ENCODE measurements around the gene IQGAP2.
"Not testable (repeated sequence)": the region's sequence is repeated elsewhere in the genome, so short reads cannot be mapped to it uniquely, and the experiment has no call there.

The IQGAP2 gene

DNA sequence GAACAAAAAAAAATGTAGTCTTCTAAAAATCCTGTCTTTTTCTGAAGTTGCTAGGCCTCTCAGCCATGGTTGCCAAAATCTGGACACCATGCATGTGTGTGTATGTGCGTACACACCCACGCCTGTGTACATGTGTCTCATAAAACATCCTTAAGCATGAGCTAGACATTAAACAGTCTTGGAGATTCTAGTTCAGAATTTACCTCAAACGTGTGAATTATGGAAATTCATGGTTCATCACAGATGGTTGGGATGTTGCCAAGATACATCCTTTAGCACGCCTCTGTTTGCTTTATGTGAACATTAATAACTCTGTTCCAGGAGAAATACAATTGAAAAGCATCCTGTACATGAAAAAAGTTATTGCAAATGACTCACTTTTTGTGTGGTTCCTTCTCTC, 167.1 kb downstream of the IQGAP2 start:
- DNase-seq (ENCODE audit: low read depth), result no peak

DNA sequence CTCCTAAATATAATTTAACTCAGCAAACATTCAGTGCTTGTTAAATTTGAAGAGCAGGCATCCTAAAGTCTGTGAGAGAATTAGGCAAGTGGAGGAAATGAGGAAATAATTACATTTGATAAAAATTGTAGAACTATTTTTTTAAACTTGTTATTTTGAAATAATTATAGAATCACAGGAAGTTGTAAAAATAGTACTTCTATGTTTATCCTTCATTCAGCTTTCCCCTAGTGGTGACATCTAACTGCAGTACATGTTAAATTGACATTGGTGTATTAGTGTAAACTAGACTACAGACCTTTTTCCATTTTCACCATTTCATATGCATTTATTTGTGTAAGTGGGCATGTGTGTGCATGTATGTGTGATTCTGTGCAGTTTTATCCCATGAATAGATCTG, 168.5 kb downstream of the IQGAP2 start:
- DNase-seq (ENCODE audit: low read depth), result no peak

DNA sequence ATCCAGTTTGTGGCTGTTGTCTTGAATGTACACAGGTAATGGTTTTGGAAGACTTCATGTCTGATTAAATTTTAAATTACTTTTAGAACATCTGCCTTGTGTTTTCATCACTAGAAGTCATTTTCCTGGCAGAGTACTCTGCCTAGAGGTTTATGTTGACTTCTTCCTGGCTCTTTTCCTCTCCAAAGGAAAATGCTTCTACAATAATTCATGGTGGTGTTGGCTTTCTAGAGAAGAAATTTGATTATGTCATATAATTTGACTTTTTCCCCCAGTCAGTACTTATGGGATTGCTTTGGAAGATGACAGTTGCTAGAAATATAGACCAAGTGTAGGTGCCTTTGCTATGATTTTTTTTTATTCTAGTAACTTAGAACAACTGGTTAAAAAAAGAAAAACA, 173.4 kb downstream of the IQGAP2 start:
- no peak for DNase-seq (ENCODE audit: low read depth)

DNA sequence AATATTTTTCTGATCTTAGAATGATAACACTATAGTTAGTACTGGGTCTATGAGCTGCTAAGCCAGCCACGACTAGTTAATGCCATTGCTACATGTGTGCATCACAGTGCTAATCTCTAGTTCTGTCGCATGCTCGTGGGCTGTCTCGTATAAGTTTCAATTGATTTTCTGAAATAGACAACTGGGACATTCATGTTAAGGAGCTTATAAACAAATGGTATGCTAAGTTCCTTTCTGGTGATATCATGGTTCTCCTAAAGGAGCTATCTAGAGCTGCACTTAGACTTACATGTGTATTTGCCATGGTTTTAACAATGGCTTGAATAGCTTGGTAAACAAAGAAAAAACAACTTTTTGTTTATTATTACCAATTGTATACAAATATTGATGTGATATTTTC, 173.9 kb downstream of the IQGAP2 start:
- no peak for DNase-seq (ENCODE audit: low read depth)

DNA sequence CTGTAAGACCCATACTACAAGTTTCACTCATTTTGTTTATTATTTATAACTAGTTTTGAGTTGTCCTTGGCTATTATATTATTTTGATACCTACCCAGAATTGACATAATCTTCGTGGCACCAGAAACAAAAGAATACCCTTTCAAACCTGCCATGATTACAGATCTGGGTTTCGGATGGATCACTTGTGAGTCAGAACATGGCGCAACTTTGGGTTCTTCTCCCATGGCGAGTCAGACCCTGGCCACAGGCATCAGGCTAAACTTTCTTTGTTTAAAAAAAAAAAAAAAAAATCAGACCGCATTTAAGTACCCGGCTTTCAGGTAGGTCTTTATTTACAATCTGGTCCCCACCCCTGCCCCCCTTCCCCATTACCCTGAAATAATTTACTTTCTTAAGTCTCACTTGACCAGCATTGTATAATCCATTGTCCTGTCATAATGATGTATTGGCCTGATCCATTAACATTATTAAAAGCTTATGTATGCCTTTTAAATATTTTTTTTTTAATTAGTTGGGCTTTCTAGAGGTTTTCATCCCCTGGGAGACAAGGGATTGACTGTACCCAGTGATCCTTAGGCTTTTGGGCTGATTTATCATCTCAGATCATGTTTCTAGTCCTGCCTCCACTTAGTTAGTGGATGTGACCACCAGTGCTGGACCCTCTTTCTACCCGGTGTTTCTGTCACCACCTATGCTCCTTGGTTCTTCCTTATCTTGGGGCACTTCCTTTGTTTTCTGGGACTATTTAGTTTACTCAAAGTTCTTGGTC, 176.3 kb downstream of the IQGAP2 start:
- no peak for DNase-seq (ENCODE audit: low read depth)

DNA sequence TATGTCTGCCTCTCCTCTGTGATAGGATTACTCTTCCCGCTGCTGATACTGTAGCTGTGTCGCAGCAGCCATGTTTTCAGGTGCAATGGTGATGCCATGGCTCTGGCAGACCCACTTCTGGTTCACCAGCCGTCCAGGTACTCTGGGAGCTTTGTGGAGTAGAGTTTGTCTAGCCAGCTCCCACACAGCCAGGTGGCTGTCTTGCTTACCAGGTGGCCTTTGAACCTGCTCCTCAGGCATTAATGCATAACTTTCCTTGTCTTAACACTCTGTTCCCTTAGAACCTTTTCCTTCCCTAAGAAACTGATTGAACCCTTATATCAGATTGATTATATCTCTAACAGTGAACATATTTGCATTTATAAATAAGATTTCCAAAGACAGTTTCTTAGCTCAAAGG, 177.9 kb downstream of the IQGAP2 start:
- DNase-seq (ENCODE audit: low read depth), result no peak

DNA sequence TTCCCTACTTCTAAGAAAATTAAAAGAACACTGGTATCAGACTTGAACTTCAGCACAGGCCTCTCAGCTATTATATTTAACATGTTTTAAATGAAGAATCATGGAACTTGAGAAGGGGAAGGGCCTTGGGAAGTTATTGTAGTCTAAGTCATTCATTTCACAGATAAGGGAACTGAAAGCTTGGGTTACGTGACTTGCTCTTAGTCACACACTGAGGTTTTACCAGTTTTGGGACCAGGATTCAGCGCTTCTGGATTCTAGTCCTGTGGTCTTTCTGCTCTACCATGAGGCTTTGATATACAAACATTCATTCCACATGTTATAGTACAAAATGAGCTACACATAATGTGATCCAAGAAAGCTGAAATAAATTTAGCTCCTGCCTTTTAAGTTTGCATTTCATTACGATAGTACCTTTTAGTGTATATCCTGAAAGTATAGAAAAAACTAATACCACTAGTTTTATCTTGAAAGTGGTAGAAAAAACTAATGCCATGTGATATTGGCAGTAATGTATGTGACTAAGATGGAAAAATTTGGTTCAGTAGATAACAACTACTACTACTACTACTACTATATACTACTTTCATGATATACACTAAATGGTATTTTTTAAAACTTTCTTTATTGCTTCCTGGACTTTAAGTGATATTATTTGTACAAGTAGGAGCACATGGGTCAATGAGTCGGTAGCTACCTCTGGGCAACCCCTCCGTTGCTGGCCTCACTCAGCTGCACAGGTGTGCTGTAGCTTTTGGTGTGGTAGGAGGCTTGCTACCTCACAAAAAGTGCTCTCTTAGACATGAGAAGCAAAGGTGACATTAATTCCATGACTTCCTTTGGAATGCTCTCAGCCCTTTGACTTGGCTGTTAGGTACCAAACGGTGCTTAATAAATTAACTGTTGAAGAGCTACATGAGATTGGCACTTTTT, 179.4 kb downstream of the IQGAP2 start:
- no peak for DNase-seq (ENCODE audit: low read depth)

DNA sequence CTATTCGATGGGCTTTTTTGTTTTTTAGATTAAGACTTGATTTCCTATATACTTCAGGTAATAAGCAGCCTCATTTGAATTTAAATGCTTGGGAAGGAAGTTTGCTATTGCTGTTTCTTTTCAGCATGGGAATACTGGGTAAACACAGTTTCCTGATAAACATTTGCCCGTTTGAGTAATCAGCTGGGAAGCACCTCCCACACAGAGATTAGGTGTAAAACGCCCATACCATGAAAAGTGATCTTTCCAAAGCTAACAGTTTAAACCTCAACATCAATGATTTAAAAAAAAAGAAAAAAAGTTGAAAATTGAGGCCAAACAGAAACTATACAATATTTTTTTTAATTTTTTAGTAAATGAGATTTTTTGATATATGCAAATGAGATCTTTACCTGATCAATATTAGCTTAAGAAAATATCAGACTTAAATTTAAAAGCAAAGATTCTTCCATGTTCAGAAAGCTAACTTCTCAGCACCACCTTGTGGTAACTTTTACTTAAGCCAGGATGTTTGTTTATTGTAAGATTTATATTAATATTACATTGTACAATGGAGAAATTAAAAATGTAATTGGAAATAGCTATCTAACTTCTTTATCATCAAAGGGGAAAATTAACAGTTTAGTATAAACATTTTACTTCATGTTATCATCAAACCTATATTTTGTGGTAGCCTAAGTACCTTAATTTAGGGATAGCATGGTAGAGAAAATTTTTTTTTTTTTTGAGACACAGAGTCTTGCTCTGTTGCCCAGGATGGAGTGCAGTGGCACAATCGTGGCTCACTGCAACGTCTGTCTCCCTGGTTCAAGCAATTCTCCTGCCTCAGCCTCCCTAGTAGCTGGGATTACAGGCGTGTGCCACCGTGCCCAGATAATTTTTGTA, 180.3 kb downstream of the IQGAP2 start:
- DNase-seq (ENCODE audit: low read depth), result no peak

DNA sequence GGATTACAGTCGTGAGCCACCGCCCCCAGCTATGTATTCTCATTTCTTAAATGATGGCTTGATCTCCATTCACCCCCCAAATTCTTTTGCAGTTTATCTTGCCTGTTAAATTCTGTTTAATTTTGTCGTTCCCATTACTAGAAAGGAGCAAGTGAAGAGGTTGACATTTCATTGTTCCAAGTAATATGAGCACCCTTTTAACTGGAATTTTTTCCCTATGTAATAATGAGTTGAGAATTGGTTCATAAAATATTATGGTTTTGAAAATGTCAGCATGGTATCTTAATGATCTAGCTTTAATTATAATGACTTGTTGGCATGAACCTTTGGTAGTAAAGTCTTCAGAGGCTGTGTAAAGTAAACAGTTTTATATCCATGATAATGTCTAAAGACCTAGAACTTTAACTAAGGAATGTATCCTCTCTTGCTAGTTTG, 182.7 kb downstream of the IQGAP2 start:
- no peak for DNase-seq (ENCODE audit: low read depth)

DNA sequence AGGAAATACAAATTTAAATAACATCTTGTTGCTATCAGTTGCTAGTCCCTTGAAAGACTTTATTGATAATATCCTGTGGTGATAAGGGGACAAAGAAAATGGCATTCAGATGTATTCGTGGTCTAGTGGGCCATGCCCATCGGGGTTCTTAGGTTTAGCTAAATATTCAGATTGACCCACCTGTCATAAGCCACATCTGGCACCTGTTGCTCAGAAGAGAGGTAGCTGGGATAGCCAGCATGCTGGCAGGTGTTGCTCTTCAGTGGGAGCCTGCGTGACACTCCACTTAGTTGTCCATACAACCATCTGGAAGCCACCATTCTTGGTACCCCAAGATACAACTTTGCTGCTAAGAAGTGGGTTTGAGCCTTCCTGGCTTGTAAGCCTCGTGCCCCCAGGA, 183.4 kb downstream of the IQGAP2 start:
- no peak for DNase-seq (ENCODE audit: low read depth)

DNA sequence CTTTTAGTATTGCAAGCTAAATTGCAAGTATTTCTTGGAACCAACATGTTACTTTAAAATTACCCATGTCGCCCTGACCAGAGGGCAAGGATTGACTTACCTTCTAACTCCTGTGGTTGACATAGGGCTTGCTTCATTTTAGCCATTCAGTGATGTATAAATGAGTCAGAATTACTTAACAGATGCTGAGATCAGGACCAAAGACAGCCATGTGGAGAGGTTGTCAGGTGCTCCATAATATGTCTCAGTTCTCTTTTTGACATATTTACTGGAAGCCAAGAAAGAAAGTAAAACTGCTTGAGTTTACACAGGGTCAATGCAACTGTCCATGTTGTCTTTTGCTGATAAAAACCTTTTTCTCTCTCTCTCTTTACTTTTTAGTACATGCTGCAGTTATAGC, 186.9 kb downstream of the IQGAP2 start:
- no peak for DNase-seq (ENCODE audit: low read depth)

DNA sequence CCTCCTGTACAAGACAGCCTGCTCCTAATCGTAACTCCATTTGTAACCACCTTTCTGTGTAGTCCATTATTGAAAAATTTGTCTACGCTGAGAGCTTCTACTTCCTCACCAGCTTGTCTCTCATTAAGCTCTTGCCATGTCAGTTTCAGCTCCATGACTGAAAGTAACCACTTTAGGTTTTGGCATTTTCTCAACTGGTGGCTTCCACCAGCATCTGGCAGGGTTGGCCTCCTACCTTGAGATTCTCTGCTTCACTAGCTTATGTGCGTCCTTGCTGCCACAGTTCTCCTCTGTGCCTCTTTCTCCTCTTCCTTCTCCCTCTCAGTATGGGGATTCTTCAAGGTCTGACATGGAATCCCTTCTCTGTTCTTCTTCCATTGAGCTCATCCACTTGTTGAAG, 188.3 kb downstream of the IQGAP2 start:
- DNase-seq (ENCODE audit: low read depth), result no peak

DNA sequence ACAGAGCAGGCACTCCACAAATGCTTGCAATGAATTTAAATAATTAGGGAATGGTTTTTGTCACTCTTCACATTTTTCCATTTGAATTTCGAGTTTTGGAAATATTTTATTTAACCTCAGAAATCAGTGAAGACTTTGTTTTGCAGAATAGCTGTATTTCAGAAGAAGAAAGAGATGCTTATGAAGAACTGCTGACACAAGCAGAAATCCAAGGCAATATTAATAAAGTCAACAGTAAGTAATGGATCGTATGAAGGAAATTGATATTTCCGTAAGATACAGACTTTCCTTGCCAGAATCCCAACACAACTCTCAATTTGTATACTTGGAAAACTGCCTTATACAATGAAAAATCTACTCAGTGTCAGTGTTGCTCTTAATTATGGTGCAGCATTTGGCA, 189.6 kb downstream of the IQGAP2 start:
- DNase-seq (ENCODE audit: low read depth), result no peak

DNA sequence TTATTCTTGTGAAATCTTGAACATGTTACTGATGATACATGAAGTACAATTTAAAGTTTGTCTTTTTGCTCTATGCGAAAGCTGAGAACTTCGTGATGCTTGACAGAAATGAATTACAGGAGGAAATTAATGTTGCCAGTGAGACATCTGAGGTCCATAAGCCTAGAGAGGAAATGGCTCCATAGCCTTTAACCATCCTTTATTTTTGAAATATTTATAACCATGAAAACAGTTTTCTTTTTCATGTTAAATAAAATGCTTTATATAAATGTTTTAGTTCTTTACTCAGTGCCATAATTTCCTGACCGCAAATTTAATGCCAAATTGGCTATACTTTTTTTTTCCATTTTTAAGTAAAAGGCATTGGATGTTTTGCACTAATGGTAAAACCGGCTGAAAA, 191.0 kb downstream of the IQGAP2 start:
- DNase-seq (ENCODE audit: low read depth), result no peak

DNA sequence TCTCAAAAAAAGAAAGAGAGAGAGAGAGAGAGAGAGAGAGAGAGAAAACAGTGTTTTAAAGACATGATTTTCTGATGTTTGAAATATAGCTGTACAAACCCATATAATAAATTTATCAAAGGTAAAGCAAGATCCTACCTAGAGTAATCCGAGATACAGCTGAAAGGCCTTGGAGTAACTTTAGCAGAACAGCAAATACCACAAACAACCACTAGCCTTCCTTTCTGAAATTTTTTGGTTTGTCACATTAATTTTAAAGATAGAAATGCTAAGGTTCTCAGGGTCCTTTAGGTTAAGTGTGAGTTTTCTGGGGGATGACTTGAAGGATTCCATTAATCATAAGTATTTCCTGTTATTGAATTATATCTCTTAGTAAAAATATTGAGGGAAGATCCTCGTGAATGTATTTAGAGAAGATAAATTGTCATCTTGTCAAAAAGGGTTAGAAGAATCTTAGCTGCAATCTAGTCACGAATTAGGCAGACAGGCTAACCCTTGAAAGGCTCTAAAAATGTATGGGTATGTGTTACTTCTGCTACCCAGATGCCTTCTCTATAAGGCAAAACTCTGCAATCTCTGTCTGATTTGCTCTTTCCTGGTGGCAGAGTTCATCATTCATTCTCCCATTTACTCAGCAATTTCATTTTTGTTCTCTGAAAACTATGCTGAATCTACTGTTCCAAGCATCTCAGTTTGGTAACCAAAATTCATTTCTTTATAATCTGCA, 192.8 kb downstream of the IQGAP2 start:
- no peak for DNase-seq (ENCODE audit: low read depth)

DNA sequence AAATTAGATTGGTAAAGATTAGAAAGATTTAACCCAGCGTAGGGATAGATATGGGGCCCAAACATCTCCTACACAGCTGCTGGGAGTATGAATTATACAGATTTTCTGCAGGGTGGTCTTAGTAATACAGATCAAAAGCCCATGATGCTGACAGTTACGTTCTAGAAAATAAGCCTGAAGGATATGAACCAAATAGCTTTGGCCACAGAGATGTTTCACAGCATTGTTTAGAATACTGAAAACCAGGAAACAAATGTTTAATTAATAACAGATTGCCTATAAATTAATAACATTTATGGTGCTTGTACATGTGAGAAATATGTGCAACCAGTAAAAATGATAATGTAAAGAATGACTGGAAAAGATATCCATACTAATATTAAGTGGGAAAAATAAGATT, 195.4 kb downstream of the IQGAP2 start:
- DNase-seq (ENCODE audit: low read depth), result no peak

DNA sequence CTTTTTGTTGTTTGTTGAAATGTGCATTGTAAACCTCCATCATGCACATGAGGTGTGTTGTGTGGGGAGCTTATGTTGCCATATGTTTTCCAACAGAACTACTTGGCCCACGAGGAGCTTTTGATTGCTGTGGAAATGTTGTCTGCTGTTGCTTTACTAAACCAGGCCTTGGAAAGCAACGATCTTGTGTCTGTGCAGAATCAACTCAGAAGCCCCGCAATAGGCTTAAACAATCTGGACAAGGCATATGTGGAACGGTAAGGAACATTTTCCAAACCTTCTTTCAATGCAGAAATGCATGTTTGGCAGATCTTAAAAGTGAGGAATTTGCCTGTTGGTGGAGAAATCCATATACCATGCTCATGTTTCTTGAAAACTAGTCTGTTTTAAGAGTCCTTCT, 197.6 kb downstream of the IQGAP2 start:
- no peak for DNase-seq (ENCODE audit: low read depth)

DNA sequence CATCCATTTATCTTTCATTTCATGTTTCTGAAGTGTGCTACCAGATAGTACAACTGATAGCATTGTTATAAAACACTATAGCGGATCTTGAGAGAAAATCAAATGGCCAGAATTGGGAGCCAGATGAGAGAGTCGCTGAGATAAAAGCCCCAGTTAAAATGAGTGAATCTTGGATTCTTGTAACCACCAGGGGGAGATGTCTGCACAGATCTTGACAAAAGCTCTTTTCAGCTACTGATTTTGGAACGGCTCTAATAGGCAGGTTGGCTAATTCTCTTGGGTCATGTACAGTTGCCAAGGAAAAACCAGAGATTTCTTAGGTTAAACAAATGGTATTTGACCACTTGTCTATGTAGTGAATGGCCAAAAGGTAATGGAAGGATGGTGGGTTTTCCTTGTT, 198.4 kb downstream of the IQGAP2 start:
- DNase-seq (ENCODE audit: low read depth), result no peak

DNA sequence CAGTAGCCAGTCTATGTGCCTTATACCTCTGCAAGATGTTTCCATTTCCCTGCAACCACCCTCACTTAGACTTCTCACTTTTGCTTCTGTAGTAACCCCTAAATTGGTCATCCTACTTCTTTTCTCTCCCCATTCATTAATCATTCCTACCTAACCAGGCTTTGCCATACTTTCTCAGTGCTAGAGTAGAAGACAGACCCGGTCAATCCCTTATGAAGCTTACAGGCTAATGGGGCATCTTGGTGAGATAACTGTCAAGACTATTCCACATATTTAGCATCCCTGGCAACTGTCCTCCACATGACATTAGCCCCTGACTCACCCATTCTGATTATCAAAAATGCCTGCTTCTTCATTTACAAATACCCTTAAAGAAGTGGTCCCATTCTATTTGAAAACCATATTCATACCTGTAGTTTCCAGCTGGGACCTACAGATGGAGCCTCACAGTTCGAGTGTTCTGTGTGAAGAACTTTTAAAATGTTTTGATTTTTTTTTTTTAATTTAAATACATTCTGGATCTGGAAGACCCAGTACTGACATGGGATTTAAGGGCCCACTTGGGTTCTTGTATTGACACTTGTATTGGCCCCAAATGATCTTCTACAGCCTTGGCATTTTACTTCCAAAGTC, 199.1 kb downstream of the IQGAP2 start:
- DNase-seq (ENCODE audit: low read depth), result no peak

DNA sequence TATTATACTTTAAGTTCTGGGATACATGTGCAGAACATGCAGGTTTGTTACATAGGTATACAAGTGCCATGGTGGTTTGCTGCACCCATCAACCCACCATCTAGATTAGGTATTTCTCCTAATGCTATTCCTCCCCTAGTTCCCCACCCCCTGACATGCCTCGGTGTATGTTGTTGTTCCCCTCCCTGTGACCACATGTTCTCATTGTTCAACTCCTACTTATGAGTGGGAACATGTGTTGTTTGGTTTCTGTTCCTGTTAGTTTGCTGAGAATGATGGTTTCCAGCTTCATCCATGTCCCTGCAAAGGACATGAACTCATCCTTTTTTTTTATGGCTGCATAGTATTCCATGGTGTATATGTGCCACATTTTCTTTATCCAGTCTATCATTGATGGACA, 200.9 kb downstream of the IQGAP2 start:
- DNase-seq (ENCODE audit: low read depth), result not testable (repeated sequence)

DNA sequence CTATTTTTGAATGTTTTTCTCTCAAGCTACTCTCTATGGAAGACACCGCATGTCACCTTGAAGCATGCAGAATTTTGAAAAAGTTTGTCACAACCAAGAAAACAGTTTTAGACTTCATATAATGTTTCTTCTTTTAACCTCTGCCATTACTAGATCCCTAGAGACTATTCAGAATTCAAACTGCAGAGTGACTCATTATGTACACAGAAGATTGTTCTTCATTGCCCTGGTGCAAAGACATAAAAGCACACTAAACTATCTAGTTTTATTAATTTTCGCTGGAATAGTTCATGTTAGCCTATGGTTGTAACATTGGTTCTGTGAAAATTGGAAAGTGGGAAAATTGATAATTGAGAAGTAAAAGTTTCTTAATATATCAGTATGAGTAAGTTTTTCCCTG, 201.8 kb downstream of the IQGAP2 start:
- no peak for DNase-seq (ENCODE audit: low read depth)

Data from activated T-helper 9 cell treated with anti-CD3 and anti-CD28 coated beads, Interleukin-2, amount 50 U/mL, for 16 hours (primary cell).